IMR-90 (cell line): ENCODE measurements around the gene DNAH6. TPM values are rescaled to one million over a fixed set of nuclear protein-coding genes. Genes with fewer than 3 reads are reported as not detected.

Experiments
- ATAC-seq: fragments of 200-7000 bp; cut with Tn5 transposase; 2 replicates; pipeline ENCODE4 v1.9.1; 2020; ENCODE audit warnings: low read depth, mild to moderate bottlenecking, moderate library complexity
- BruUV-seq: library from RNA; stranded (reverse); fragments of 400-500 nt; replicated peaks from 2 replicates; lab custom pipeline; 2021; lab: Mats Ljungman, UMichigan
- CTCF ChIA-PET: fragments of 300-600 bp; formaldehyde crosslinking; extraction: SDS; loops from one replicate; lab custom pipeline; 2021; ENCODE audit warnings: antibody characterized with exemption; lab: Yijun Ruan, JAX
- POLR2A ChIA-PET: fragments of 300-600 bp; sonication (Branson Sonifier 250); formaldehyde crosslinking; loops from one replicate; lab custom pipeline; 2022; ENCODE audit warnings: antibody characterized with exemption; ENCODE audit not compliant: unreplicated experiment; lab: Charles Lee
- DNase-seq: peaks from one replicate; pipeline ENCODE4 v3.0.0; 2013
- H2AFZ ChIP-seq: replicated peaks from 2 replicates; pipeline ENCODE3; 2013; ENCODE audit warnings: low read length, mild to moderate bottlenecking; ENCODE audit not compliant: poor library complexity
- H2AK5ac ChIP-seq: 2 replicates; pipeline ENCODE4 v1.6.1; 2013; ENCODE audit warnings: low read depth, low read length, inconsistent platforms
- H2AK9ac ChIP-seq: replicated peaks from 2 replicates; pipeline ENCODE3; 2013; ENCODE audit warnings: mild to moderate bottlenecking, low read depth, low read length, moderate library complexity; ENCODE audit not compliant: poor library complexity
- H2BK120ac ChIP-seq: 2 replicates; pipeline ENCODE4 v1.6.1; 2013; ENCODE audit warnings: low read depth, low read length, inconsistent platforms
- H2BK15ac ChIP-seq: 3 replicates; pipeline ENCODE4 v1.6.1; 2013; ENCODE audit warnings: low read depth, low read length, inconsistent platforms
- H2BK20ac ChIP-seq: 2 replicates; pipeline ENCODE4 v1.6.1; 2013; ENCODE audit warnings: low read depth, mild to moderate bottlenecking, inconsistent platforms, low read length, moderate library complexity
- H2BK5ac ChIP-seq: 2 replicates; pipeline ENCODE4 v1.6.1; 2013; ENCODE audit warnings: mild to moderate bottlenecking, low read depth, low read length, inconsistent platforms; ENCODE audit not compliant: poor library complexity, severe bottlenecking
- H3K14ac ChIP-seq: replicated peaks from 2 replicates; pipeline ENCODE4 v1.6.1; 2013; ENCODE audit warnings: low read depth, low read length, inconsistent platforms
- H3K18ac ChIP-seq: 2 replicates; pipeline ENCODE4 v1.6.1; 2013; ENCODE audit warnings: low read depth, low read length, control low read depth
- H3K23ac ChIP-seq: 2 replicates; pipeline ENCODE4 v1.6.1; 2013; ENCODE audit warnings: low read depth, low read length, inconsistent platforms
- H3K27ac ChIP-seq: 2 replicates; pipeline ENCODE4 v1.5.1; 2013; ENCODE audit warnings: mild to moderate bottlenecking, control low read depth, low read length; ENCODE audit not compliant: insufficient read depth
- H3K27me3 ChIP-seq: 2 replicates; pipeline ENCODE4 v1.6.1; 2013; ENCODE audit warnings: low read length; ENCODE audit not compliant: control insufficient read depth, insufficient read depth
- H3K36me3 ChIP-seq: 2 replicates; pipeline ENCODE4 v1.6.1; 2013; ENCODE audit warnings: low read length, mixed read lengths; ENCODE audit not compliant: control insufficient read depth, insufficient read depth
- H3K4ac ChIP-seq: 2 replicates; pipeline ENCODE4 v1.6.1; 2013; ENCODE audit warnings: low read depth, low read length, inconsistent platforms
- H3K4me1 ChIP-seq: 2 replicates; pipeline ENCODE4 v1.6.1; 2013; ENCODE audit warnings: low read length, mixed read lengths; ENCODE audit not compliant: control insufficient read depth, insufficient read depth
- H3K4me2 ChIP-seq: 2 replicates; pipeline ENCODE4 v1.6.1; 2013; ENCODE audit warnings: low read depth, mild to moderate bottlenecking, control low read depth, low read length, moderate library complexity
- H3K4me3 ChIP-seq: 2 replicates; pipeline ENCODE4 v1.5.1; 2013; ENCODE audit warnings: low read depth, mild to moderate bottlenecking, control low read depth, low read length, moderate library complexity; ENCODE audit not compliant: insufficient read depth
- H3K56ac ChIP-seq: 2 replicates; pipeline ENCODE4 v1.6.1; 2013; ENCODE audit warnings: low read length, inconsistent platforms; ENCODE audit not compliant: insufficient read depth; ENCODE audit errors: extremely low read depth
- H3K79me1 ChIP-seq, 2 experiments: 2 replicates each; pipeline ENCODE4 v1.6.1; 2013; ENCODE audit warnings: low read length in 2 of 2, inconsistent platforms in 1 of 2, low read depth in 1 of 2
- H3K9ac ChIP-seq: 2 replicates; pipeline ENCODE4 v1.6.1; 2013; ENCODE audit warnings: low read depth, low read length, control low read depth
- H3K9me1 ChIP-seq: 2 replicates; pipeline ENCODE4 v1.6.1; 2013; ENCODE audit warnings: low read length, inconsistent platforms; ENCODE audit not compliant: insufficient read depth
- H3K9me3 ChIP-seq: 2 replicates; pipeline ENCODE4 v1.6.1; 2013; ENCODE audit warnings: low read length; ENCODE audit not compliant: control insufficient read depth, insufficient read depth
- H4K20me1 ChIP-seq: 2 replicates; pipeline ENCODE4 v1.6.1; 2013; ENCODE audit warnings: low read length, inconsistent platforms; ENCODE audit not compliant: insufficient read depth
- H4K5ac ChIP-seq: 2 replicates; pipeline ENCODE4 v1.6.1; 2013; ENCODE audit warnings: mild to moderate bottlenecking, low read depth, low read length, control low read depth
- H4K8ac ChIP-seq, 2 experiments: 2 replicates each; pipeline ENCODE4 v1.6.1; 2013; ENCODE audit warnings: low read depth in 2 of 2, low read length in 2 of 2, control low read depth in 1 of 2, inconsistent platforms in 1 of 2
- H4K91ac ChIP-seq: 2 replicates; pipeline ENCODE4 v1.6.1; 2013; ENCODE audit warnings: low read depth, low read length, inconsistent platforms; ENCODE audit not compliant: insufficient read depth
- POLR2A ChIP-seq: IDR thresholded peaks from 2 replicates; pipeline ENCODE4 v1.6.1; 2012; ENCODE audit warnings: mild to moderate bottlenecking, low read depth, low read length
- SMC3 ChIP-seq: fragments of 150-350 bp; IDR thresholded peaks from 2 replicates; pipeline ENCODE4 v1.6.1; 2016; ENCODE audit warnings: low read depth, mild to moderate bottlenecking, antibody characterized with exemption, low read length, moderate library complexity
- WGBS, 2 experiments: methylation state at CpG; one replicate each; pipeline versions ENCODE4 v1.1.5 to v1.1.7; 2013; ENCODE audit warnings: missing lambda C conversion rate in 2 of 2; ENCODE audit not compliant: insufficient read length in 1 of 2; ENCODE audit errors: extremely low coverage in 2 of 2; 5-methylcytosine and 5-hydroxymethylcytosine counted together
- dilution Hi-C: fragments of 300-500 bp; cut with HindIII; formaldehyde crosslinking; loops from one replicate; pipeline ENCODE4 v1.14.3; 2018; ENCODE audit warnings: low sequenced_read_pairs; ENCODE audit not compliant: unreplicated experiment
- in situ Hi-C: fragments of 300-500 bp; cut with MboI; formaldehyde crosslinking; loops from 3 replicates; pipeline ENCODE4 v1.14.3; 2019; ENCODE audit warnings: low sequenced_read_pairs, inconsistent platforms, mixed read lengths
- intact Hi-C: fragments of 100-400 bp; cut with micrococcal nuclease; formaldehyde crosslinking; loops from 2 replicates; pipeline ENCODE4 v1.10.0; 2022
- polyA plus RNA-seq, 3 experiments: library from polyadenylated mRNA; depleted of rRNA; stranded (reverse); fragments of >200 nt; gene quantifications; 2 replicates each; pipeline ENCODE4 v1.2.3, GENCODE V29; 2012; ENCODE audit warnings: low replicate concordance in 1 of 3
- total RNA-seq: library from RNA; depleted of rRNA; stranded (reverse); fragments of >200 nt; gene quantifications from 2 replicates; pipeline ENCODE4 v1.2.3, GENCODE V29; 2012
- TF ChIP-seq, protein P1 (sequence below): fragments of 150-350 bp; IDR thresholded peaks from 2 replicates; pipeline ENCODE4 v1.6.1; 2016; ENCODE audit warnings: low read depth, mild to moderate bottlenecking, low read length, moderate library complexity, borderline replicate concordance

The DNAH6 gene
- total and polyA plus RNA-seq, 2 of the 4 experiments (the other 2 are of a cell fraction) = under 0.01 to 0.07 TPM

DNA sequence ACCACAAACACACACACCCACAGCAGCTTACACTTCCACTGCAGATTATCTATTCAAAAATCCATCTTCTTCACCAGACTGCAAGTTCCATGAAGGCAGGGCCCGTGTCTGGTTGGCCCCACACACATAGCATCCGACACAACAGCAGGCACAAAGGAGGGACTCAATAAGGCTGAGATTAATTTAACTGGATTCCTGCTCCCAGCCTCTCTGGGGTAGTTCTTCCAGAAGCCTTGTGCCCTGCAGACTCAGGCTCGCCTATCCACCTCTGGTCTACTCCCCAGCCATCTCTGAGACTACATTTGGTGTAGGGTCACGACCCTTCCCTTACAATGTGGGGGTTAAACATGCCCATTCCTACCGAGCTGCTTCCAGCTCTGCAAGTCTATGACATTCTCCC is 306.9 kb downstream of the DNAH6 start:
- H3K4ac ChIP-seq = no peak overlapping the region

More for the DNA sequence above, 306.9 kb downstream of the DNAH6 start:
- H3K23ac ChIP-seq = no peak overlapping the region
- ChIA-PET CTCF (interaction anchor here (0.6 kb wide), 1 partner anchor 428 kb away, joined by 4 read pairs; no protein-coding TSS in a partner anchor), POLR2A (no interaction called here)
- in situ Hi-C loops = no loop called here
- BruUV-seq = no TSS peak
- no peak overlapping the region for H2BK120ac ChIP-seq
- no peaks in the 10 kb centered on the region for H4K20me1 ChIP-seq
- no peak overlapping the region for H4K5ac ChIP-seq
- no peak overlapping the region for H3K56ac ChIP-seq
- WGBS, 2 experiments = no CpG with 5 or more reads among the region's 5 CpGs
- no peak overlapping the region for H3K18ac ChIP-seq
- H3K27ac ChIP-seq = no peak overlapping the region
- H3K36me3 ChIP-seq = peaks cover 3% of the 10 kb centered on the region
- no peaks in the 10 kb centered on the region for H3K9me3 ChIP-seq
- intact Hi-C loops = no loop called here
- no peak overlapping the region for H2BK20ac ChIP-seq
- H3K79me1 ChIP-seq = no peaks in the 10 kb centered on the region
- ATAC-seq = no peak
- TF ChIP-seq SMC3 = no peak
- TF ChIP-seq POLR2A = no peak
- TF ChIP-seq, protein P1, sequence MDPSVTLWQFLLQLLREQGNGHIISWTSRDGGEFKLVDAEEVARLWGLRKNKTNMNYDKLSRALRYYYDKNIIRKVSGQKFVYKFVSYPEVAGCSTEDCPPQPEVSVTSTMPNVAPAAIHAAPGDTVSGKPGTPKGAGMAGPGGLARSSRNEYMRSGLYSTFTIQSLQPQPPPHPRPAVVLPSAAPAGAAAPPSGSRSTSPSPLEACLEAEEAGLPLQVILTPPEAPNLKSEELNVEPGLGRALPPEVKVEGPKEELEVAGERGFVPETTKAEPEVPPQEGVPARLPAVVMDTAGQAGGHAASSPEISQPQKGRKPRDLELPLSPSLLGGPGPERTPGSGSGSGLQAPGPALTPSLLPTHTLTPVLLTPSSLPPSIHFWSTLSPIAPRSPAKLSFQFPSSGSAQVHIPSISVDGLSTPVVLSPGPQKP = no peak
- no peak overlapping the region for H2AFZ ChIP-seq
- H3K4me3 ChIP-seq = no peak overlapping the region
- H4K91ac ChIP-seq = no peak overlapping the region
- H3K9me1 ChIP-seq = peaks cover 2% of the 10 kb centered on the region; the same call in 1 of the 2 replicates
- H4K8ac ChIP-seq = no peak overlapping the region
- H2AK9ac ChIP-seq = no peak overlapping the region
- no peak overlapping the region for H3K14ac ChIP-seq
- no peaks in the 10 kb centered on the region for H3K27me3 ChIP-seq
- H2AK5ac ChIP-seq = no peak overlapping the region
- no peak for DNase-seq
- dilution Hi-C loops = no loop called here
- no peak overlapping the region for H3K4me2 ChIP-seq
- no peaks in the 10 kb centered on the region for H3K4me1 ChIP-seq
- H3K9ac ChIP-seq = no peak overlapping the region
- H2BK15ac ChIP-seq = no peak overlapping the region
- no peak overlapping the region for H2BK5ac ChIP-seq
